ENCODE results near the gene CDK8. TPM values are rescaled to one million over a fixed set of nuclear protein-coding genes. Genes with fewer than 3 reads are reported as not detected.

The CDK8 gene
- total RNA-seq, 2 experiments from 2014 or later = 15.9 to 18.0 TPM

Other genes with a start within 250 kb of the CDK8 start
- gene SHISA2, start 202.1 kb upstream of the CDK8 start, total RNA-seq = under 1 TPM in 1 of 2 experiments, not detected in 1; 0.19 TPM
- 10 to 100 TPM; 34.2 to 47.6 TPM for gene RNF6, start 31.8 kb upstream of the CDK8 start, total RNA-seq

Measured in activated CD8-positive, alpha-beta memory T cell treated with anti-CD3 and anti-CD28 coated beads, Interleukin-2, amount 10 ng/mL, durations not matched to agents 7 days and 5 days (primary cell).